Measurements from ENCODE around the gene C3orf85.

Gene C3orf85

GRCh38 chr3:109184726-109185125 is 48.2 kb downstream of the C3orf85 start:
- TF ChIP-seq REST (IDR thresholded peaks at IDR 0.05; ENCODE audit: insufficient replicate concordance, low read depth), result no peak
- no peak for TF ChIP-seq POLR2AphosphoS5 (IDR thresholded peaks at IDR 0.05; ENCODE audit: low read depth)
- no peak for TF ChIP-seq SPI1 (IDR thresholded peaks at IDR 0.05; ENCODE audit: borderline replicate concordance, low read depth)
- no peak for TF ChIP-seq GABPA (IDR thresholded peaks at IDR 0.05; ENCODE audit: low read depth)
- TF ChIP-seq, protein P1, sequence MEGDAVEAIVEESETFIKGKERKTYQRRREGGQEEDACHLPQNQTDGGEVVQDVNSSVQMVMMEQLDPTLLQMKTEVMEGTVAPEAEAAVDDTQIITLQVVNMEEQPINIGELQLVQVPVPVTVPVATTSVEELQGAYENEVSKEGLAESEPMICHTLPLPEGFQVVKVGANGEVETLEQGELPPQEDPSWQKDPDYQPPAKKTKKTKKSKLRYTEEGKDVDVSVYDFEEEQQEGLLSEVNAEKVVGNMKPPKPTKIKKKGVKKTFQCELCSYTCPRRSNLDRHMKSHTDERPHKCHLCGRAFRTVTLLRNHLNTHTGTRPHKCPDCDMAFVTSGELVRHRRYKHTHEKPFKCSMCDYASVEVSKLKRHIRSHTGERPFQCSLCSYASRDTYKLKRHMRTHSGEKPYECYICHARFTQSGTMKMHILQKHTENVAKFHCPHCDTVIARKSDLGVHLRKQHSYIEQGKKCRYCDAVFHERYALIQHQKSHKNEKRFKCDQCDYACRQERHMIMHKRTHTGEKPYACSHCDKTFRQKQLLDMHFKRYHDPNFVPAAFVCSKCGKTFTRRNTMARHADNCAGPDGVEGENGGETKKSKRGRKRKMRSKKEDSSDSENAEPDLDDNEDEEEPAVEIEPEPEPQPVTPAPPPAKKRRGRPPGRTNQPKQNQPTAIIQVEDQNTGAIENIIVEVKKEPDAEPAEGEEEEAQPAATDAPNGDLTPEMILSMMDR (IDR thresholded peaks at IDR 0.05; ENCODE audit: insufficient read depth, low read length), result no peak
- DNase-seq (ENCODE audit: low read depth in 1 of 2, low spot score in 1 of 2), result no peak
- Histone ChIP-seq H3K27me3 (ENCODE audit: insufficient read depth, poor library complexity, severe bottlenecking) (no peaks in the 10 kb centered on the region), H3K4me3 (replicated peaks; ENCODE audit: insufficient read depth, low read length) (no peak overlapping the region), H3K27ac (replicated peaks) (no peak overlapping the region)

- TF ChIP-seq SPI1 (IDR thresholded peaks at IDR 0.05; ENCODE audit: borderline replicate concordance, low read depth) (no peak), POLR2AphosphoS5 (IDR thresholded peaks at IDR 0.05; ENCODE audit: low read depth) (no peak), GABPA (IDR thresholded peaks at IDR 0.05; ENCODE audit: low read depth) (no peak), REST (IDR thresholded peaks at IDR 0.05; ENCODE audit: insufficient replicate concordance, low read depth) (no peak)
- TF ChIP-seq, protein P1 (IDR thresholded peaks at IDR 0.05; ENCODE audit: insufficient read depth, low read length), result no peak
Measured at GRCh38 chr3:109187390-109187789, 50.9 kb downstream of the C3orf85 start.

GRCh38 chr3:109188741-109189140 is 52.2 kb downstream of the C3orf85 start:
- H3K4me3 ChIP-seq (replicated peaks; ENCODE audit: insufficient read depth, low read length), result no peak overlapping the region
- no peak for DNase-seq (ENCODE audit: low read depth in 1 of 2, low spot score in 1 of 2)
- TF ChIP-seq, protein P1 (IDR thresholded peaks at IDR 0.05; ENCODE audit: insufficient read depth, low read length), result no peak
- no peak for TF ChIP-seq POLR2AphosphoS5 (IDR thresholded peaks at IDR 0.05; ENCODE audit: low read depth)
- no peak for TF ChIP-seq GABPA (IDR thresholded peaks at IDR 0.05; ENCODE audit: low read depth)
- TF ChIP-seq REST (IDR thresholded peaks at IDR 0.05; ENCODE audit: insufficient replicate concordance, low read depth), result no peak
- no peak for TF ChIP-seq SPI1 (IDR thresholded peaks at IDR 0.05; ENCODE audit: borderline replicate concordance, low read depth)
- no peaks in the 10 kb centered on the region for H3K27me3 ChIP-seq (ENCODE audit: insufficient read depth, poor library complexity, severe bottlenecking)
- no peak overlapping the region for H3K27ac ChIP-seq (replicated peaks)

More at GRCh38 chr3:109187390-109187789, 50.9 kb downstream of the C3orf85 start:
- DNase-seq (ENCODE audit: low read depth in 1 of 2, low spot score in 1 of 2), result no peak
- no peak overlapping the region for H3K4me3 ChIP-seq (replicated peaks; ENCODE audit: insufficient read depth, low read length)
- H3K27ac ChIP-seq (replicated peaks), result no peak overlapping the region
- H3K27me3 ChIP-seq (ENCODE audit: insufficient read depth, poor library complexity, severe bottlenecking), result no peaks in the 10 kb centered on the region
